Daoy (cell line): ENCODE results near the gene BLM. TPM values are rescaled to one million over a fixed set of nuclear protein-coding genes. Genes with fewer than 3 reads are reported as not detected.
"Not testable (repeated sequence)": the region's sequence is repeated elsewhere in the genome, so short reads cannot be mapped to it uniquely, and the experiment has no call there.

Source experiments
- DNase-seq: peaks from one replicate; pipeline ENCODE4 v3.0.0-alpha.2; 2015; ENCODE audit warnings: low read depth
- total RNA-seq: library from RNA; depleted of rRNA; stranded (reverse); fragments of >200 nt; shearing (Covaris generic); gene quantifications from 2 replicates; pipeline ENCODE4 v1.2.3, GENCODE V29; 2014

BLM gene
- total RNA-seq, 1 experiment from 2014 or later, result 24.8 TPM

GRCh38 chr15:90819850-90820249, 102.7 kb downstream of the BLM start:
- no peak for DNase-seq

GRCh38 chr15:90820481-90820880, 103.3 kb downstream of the BLM start:
- no peak for DNase-seq

GRCh38 chr15:90822204-90822955, 105.2 kb downstream of the BLM start:
- no peak for DNase-seq

GRCh38 chr15:90823455-90823974, 106.4 kb downstream of the BLM start:
- no peak for DNase-seq

GRCh38 chr15:90825115-90825899, 108.2 kb downstream of the BLM start:
- not testable (repeated sequence) for DNase-seq

- DNase-seq, result not testable (repeated sequence)
These were observed 109.2 kb downstream of the BLM start for GRCh38 chr15:90826206-90826885.

- no peak for DNase-seq
These were observed 109.8 kb downstream of the BLM start for GRCh38 chr15:90826886-90827435.

- DNase-seq, result no peak
These were observed 111.0 kb downstream of the BLM start for GRCh38 chr15:90828111-90828510.

- no peak for DNase-seq
These were observed 112.0 kb downstream of the BLM start for GRCh38 chr15:90829126-90829525.

- DNase-seq, result no peak
These were observed 112.8 kb downstream of the BLM start for GRCh38 chr15:90829942-90830440.

- DNase-seq, result no peak
These were observed 117.5 kb downstream of the BLM start for GRCh38 chr15:90834626-90835025.

GRCh38 chr15:90836296-90836871, 119.2 kb downstream of the BLM start:
- DNase-seq, result peak; percentile 66

- peak; percentile 73 for DNase-seq
These were observed 119.9 kb downstream of the BLM start for GRCh38 chr15:90837094-90837493.

GRCh38 chr15:90838139-90838538, 121.0 kb downstream of the BLM start:
- no peak for DNase-seq

GRCh38 chr15:90838544-90838943, 121.4 kb downstream of the BLM start:
- DNase-seq, result no peak

- DNase-seq, result no peak
These were observed 122.3 kb downstream of the BLM start for GRCh38 chr15:90839187-90840071.

- DNase-seq, result no peak
These were observed 123.2 kb downstream of the BLM start for GRCh38 chr15:90840157-90840855.

- no peak for DNase-seq
These were observed 123.8 kb downstream of the BLM start for GRCh38 chr15:90840954-90841353.

- no peak for DNase-seq
These were observed 127.5 kb downstream of the BLM start for GRCh38 chr15:90844696-90845095.
